Activated naive CD4-positive, alpha-beta T cell treated with anti-CD3 and anti-CD28 coated beads, Interleukin-2, amount 50 U/mL, for 24 hours (primary cell): ENCODE measurements around the gene SBF2.
A peak's percentile ranks its signal among the peaks of the same experiment; 100 is the strongest.

ENCODE experiments used
- H3K27ac Mint-ChIP-seq: one replicate; pipeline ENCODE4 v1.8.0; 2021; ENCODE audit warnings: mild to moderate bottlenecking, mixed read lengths
- H3K27me3 Mint-ChIP-seq: one replicate; pipeline ENCODE4 v1.8.0; 2021; ENCODE audit warnings: mixed read lengths
- H3K36me3 Mint-ChIP-seq: one replicate; pipeline ENCODE4 v1.8.0; 2021; ENCODE audit warnings: mixed read lengths
- H3K4me1 Mint-ChIP-seq: one replicate; pipeline ENCODE4 v1.8.0; 2021; ENCODE audit warnings: mixed read lengths
- H3K4me3 Mint-ChIP-seq: one replicate; pipeline ENCODE4 v1.8.0; 2021; ENCODE audit warnings: mild to moderate bottlenecking, mixed read lengths
- H3K9me3 Mint-ChIP-seq: one replicate; pipeline ENCODE4 v1.8.0; 2021; ENCODE audit warnings: mixed read lengths

SBF2 gene

GRCh38 chr11:9760193-9760575 is 533.8 kb downstream of the SBF2 start:
- Mint-ChIP-seq H3K27ac (peak overlapping the region; percentile 98), H3K27me3 (no peaks in the 10 kb centered on the region), H3K4me3 (peak overlapping the region; percentile 92), H3K4me1 (peaks cover 35% of the 10 kb centered on the region), H3K9me3 (no peaks in the 10 kb centered on the region), H3K36me3 (peaks cover 1% of the 10 kb centered on the region)

GRCh38 chr11:9759519-9760192 is 534.4 kb downstream of the SBF2 start:
- Mint-ChIP-seq H3K4me3 (peak overlapping the region; percentile 92), H3K27me3 (no peaks in the 10 kb centered on the region), H3K9me3 (no peaks in the 10 kb centered on the region), H3K4me1 (peaks cover 35% of the 10 kb centered on the region), H3K27ac (peak overlapping the region; percentile 98), H3K36me3 (peaks cover under 1% of the 10 kb centered on the region)

GRCh38 chr11:9758637-9759518 is 535.1 kb downstream of the SBF2 start:
- no peaks in the 10 kb centered on the region for H3K36me3 Mint-ChIP-seq
- peak overlapping the region; percentile 98 for H3K27ac Mint-ChIP-seq
- no peaks in the 10 kb centered on the region for H3K27me3 Mint-ChIP-seq
- peaks cover 35% of the 10 kb centered on the region for H3K4me1 Mint-ChIP-seq
- peak overlapping the region; percentile 92 for H3K4me3 Mint-ChIP-seq
- H3K9me3 Mint-ChIP-seq = no peaks in the 10 kb centered on the region

- Mint-ChIP-seq H3K9me3 (no peaks in the 10 kb centered on the region), H3K4me3 (peak overlapping the region; percentile 92), H3K27ac (peak overlapping the region; percentile 62), H3K4me1 (peaks cover 35% of the 10 kb centered on the region), H3K36me3 (no peaks in the 10 kb centered on the region), H3K27me3 (no peaks in the 10 kb centered on the region)
Observed at GRCh38 chr11:9757809-9758636, 536.0 kb downstream of the SBF2 start.

GRCh38 chr11:9756878-9757277 is 537.1 kb downstream of the SBF2 start:
- Mint-ChIP-seq H3K36me3 (no peaks in the 10 kb centered on the region), H3K27ac (no peak overlapping the region), H3K9me3 (no peaks in the 10 kb centered on the region), H3K4me1 (peaks cover 32% of the 10 kb centered on the region), H3K4me3 (no peak overlapping the region), H3K27me3 (no peaks in the 10 kb centered on the region)

GRCh38 chr11:9756461-9756860 is 537.6 kb downstream of the SBF2 start:
- H3K4me3 Mint-ChIP-seq = no peak overlapping the region
- H3K36me3 Mint-ChIP-seq = no peaks in the 10 kb centered on the region
- peaks cover 28% of the 10 kb centered on the region for H3K4me1 Mint-ChIP-seq

GRCh38 chr11:9755561-9756185 is 538.3 kb downstream of the SBF2 start:
- no peaks in the 10 kb centered on the region for H3K36me3 Mint-ChIP-seq
- H3K4me1 Mint-ChIP-seq = peaks cover 23% of the 10 kb centered on the region

More at GRCh38 chr11:9756461-9756860, 537.6 kb downstream of the SBF2 start:
- Mint-ChIP-seq H3K27ac (no peak overlapping the region), H3K27me3 (no peaks in the 10 kb centered on the region), H3K9me3 (no peaks in the 10 kb centered on the region)

GRCh38 chr11:9754010-9754471 is 540.0 kb downstream of the SBF2 start:
- H3K4me3 Mint-ChIP-seq = no peak overlapping the region
- no peak overlapping the region for H3K27ac Mint-ChIP-seq
- no peaks in the 10 kb centered on the region for H3K36me3 Mint-ChIP-seq
- H3K9me3 Mint-ChIP-seq = no peaks in the 10 kb centered on the region
- H3K27me3 Mint-ChIP-seq = no peaks in the 10 kb centered on the region
- H3K4me1 Mint-ChIP-seq = peaks cover 8% of the 10 kb centered on the region

More at GRCh38 chr11:9755561-9756185, 538.3 kb downstream of the SBF2 start:
- no peak overlapping the region for H3K4me3 Mint-ChIP-seq
- H3K27ac Mint-ChIP-seq = no peak overlapping the region
- no peaks in the 10 kb centered on the region for H3K27me3 Mint-ChIP-seq
- no peaks in the 10 kb centered on the region for H3K9me3 Mint-ChIP-seq

- no peak overlapping the region for H3K27ac Mint-ChIP-seq
- H3K4me3 Mint-ChIP-seq = no peak overlapping the region
- H3K27me3 Mint-ChIP-seq = no peaks in the 10 kb centered on the region
Observed at GRCh38 chr11:9753021-9753420, 541.0 kb downstream of the SBF2 start.

GRCh38 chr11:9752091-9752490 is 541.9 kb downstream of the SBF2 start:
- Mint-ChIP-seq H3K27ac (no peak overlapping the region), H3K9me3 (no peaks in the 10 kb centered on the region), H3K27me3 (no peaks in the 10 kb centered on the region), H3K36me3 (no peaks in the 10 kb centered on the region), H3K4me1 (no peaks in the 10 kb centered on the region), H3K4me3 (no peak overlapping the region)

More at GRCh38 chr11:9753021-9753420, 541.0 kb downstream of the SBF2 start:
- peaks cover 5% of the 10 kb centered on the region for H3K4me1 Mint-ChIP-seq
- no peaks in the 10 kb centered on the region for H3K36me3 Mint-ChIP-seq
- no peaks in the 10 kb centered on the region for H3K9me3 Mint-ChIP-seq

GRCh38 chr11:9750551-9750950 is 543.5 kb downstream of the SBF2 start:
- Mint-ChIP-seq H3K27ac (no peak overlapping the region), H3K27me3 (no peaks in the 10 kb centered on the region), H3K9me3 (no peaks in the 10 kb centered on the region), H3K4me3 (no peak overlapping the region), H3K36me3 (no peaks in the 10 kb centered on the region), H3K4me1 (no peaks in the 10 kb centered on the region)

- no peaks in the 10 kb centered on the region for H3K27me3 Mint-ChIP-seq
- no peak overlapping the region for H3K4me3 Mint-ChIP-seq
- no peaks in the 10 kb centered on the region for H3K9me3 Mint-ChIP-seq
- H3K36me3 Mint-ChIP-seq = no peaks in the 10 kb centered on the region
- no peaks in the 10 kb centered on the region for H3K4me1 Mint-ChIP-seq
- no peak overlapping the region for H3K27ac Mint-ChIP-seq
Observed at GRCh38 chr11:9748361-9748970, 545.6 kb downstream of the SBF2 start.

- Mint-ChIP-seq H3K9me3 (no peaks in the 10 kb centered on the region), H3K36me3 (no peaks in the 10 kb centered on the region), H3K27me3 (no peaks in the 10 kb centered on the region), H3K4me3 (no peak overlapping the region), H3K27ac (no peak overlapping the region), H3K4me1 (no peaks in the 10 kb centered on the region)
Observed at GRCh38 chr11:9747828-9748227, 546.2 kb downstream of the SBF2 start.

GRCh38 chr11:9747229-9747628 is 546.8 kb downstream of the SBF2 start:
- Mint-ChIP-seq H3K9me3 (no peaks in the 10 kb centered on the region), H3K27ac (no peak overlapping the region), H3K36me3 (no peaks in the 10 kb centered on the region), H3K4me1 (no peaks in the 10 kb centered on the region), H3K27me3 (no peaks in the 10 kb centered on the region), H3K4me3 (no peak overlapping the region)
